Measurements from ENCODE around the gene PRDM16. TPM values are rescaled to one million over a fixed set of nuclear protein-coding genes. Genes with fewer than 3 reads are reported as not detected.
A peak's percentile ranks its signal among the peaks of the same experiment; 100 is the strongest.

PRDM16 gene
- total RNA-seq, 1 donor = 19.9 TPM

- no peak for DNase-seq (ENCODE audit: low read depth in 2 of 3, low spot score in 2 of 3)
Observed at GRCh38 chr1:3053366-3053980, 15.5 kb upstream of the PRDM16 start.

GRCh38 chr1:3053986-3054385 lies 15.0 kb upstream of the PRDM16 start:
- DNase-seq (ENCODE audit: low read depth in 2 of 3, low spot score in 2 of 3) = no peak

DNA sequence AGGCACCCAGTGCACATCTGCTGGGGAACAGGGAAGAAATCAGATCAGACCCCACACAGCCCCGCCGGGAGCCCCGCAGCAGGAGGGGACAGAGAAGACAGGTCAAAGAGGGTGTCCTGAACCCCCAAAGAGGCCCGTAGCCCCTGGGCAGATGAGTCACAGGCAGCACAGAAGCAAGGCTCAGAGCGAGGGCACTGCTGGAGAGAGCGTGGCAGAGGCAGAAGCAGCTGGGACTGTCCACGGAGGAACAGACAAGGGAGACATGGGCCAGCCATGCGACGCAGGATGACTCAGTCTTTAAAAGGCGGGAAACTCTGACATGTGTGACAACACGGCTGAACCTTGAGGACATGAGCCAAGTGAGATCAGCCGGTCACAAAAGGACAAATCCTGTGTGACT lies 14.5 kb upstream of the PRDM16 start:
- no peak for DNase-seq (ENCODE audit: low read depth in 2 of 3, low spot score in 2 of 3)

GRCh38 chr1:3055051-3055450 lies 14.0 kb upstream of the PRDM16 start:
- DNase-seq (ENCODE audit: low read depth in 2 of 3, low spot score in 2 of 3) = no peak

DNA sequence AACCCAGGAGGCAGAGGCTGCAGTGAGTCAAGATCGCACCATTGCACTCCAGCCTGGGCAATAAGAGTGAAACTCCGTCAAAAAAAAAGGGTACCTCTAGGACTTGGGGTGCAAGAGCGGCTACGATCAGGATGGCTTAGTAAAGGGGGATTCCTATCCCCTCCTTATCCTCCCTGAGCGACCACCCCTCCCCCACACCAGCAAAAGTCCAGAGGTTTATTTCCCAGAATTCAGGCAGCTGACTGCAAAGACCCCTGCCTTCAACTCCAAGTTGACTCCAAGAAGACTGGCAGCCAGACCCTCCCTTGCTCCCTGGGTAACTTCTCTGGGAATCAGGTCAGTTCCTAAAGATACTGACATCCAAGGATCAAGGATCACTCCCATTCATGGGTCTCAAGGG lies 12.4 kb upstream of the PRDM16 start:
- no peak for DNase-seq (ENCODE audit: low read depth in 2 of 3, low spot score in 2 of 3)

DNA sequence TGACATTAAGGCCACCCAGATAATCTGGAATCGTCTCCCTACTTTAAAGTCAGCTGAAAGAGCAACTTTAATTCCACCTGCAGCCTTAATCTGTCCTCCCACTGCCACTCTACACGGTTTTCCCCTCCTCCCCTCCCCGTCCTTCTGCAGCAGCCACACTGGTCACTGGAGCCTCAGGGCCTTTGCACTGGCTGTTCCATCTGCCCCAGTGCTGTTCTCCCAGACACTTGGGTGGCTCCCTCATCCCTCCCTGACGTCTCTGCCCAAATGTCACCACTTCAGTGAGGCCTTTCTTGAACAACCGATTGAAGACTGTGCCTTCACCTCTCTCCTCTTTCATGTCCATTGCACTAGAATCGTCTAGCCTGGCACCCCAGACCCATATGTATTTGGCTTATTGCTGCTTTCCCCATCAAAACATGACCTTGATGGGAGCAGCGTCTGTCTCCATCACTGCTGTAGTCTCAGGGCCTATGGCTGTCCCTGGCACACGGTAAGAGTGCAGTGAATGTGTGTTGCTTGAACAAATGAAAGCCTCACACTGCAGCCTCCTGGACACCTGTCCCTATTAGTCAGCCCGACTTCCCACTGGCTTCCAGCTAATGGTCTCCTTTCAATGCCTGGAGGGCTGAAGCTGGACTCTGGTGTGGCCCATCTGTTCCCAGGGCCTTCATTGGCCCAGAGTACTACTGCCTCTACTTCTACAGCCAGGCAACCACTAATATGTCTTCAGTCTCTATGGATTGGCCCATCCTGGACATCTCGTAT lies 10.6 kb upstream of the PRDM16 start:
- DNase-seq (ENCODE audit: low read depth in 2 of 3, low spot score in 2 of 3) = no peak

DNA sequence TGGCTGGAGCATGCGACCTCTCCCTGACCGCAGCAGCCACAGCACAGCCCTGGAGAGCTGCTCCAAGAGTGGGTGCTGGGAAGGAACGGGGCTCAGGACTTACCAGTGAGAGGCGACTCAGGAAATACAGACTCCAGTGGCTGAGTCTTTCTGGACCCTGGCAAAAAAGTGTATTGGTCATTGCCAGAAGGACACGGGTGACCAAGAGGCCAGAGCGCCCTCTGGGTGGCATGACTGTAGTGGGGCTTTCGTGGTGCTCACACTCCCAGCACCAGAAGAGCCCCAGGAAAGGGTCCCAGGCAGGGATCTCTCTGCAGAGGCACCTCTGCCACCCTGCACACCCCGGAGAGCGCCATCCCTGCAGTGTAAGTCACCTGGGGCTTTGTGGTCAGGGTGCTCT lies 8.9 kb upstream of the PRDM16 start:
- no peak for DNase-seq (ENCODE audit: low read depth in 2 of 3, low spot score in 2 of 3)

- DNase-seq (ENCODE audit: low read depth in 2 of 3, low spot score in 2 of 3) = no peak
Observed at GRCh38 chr1:3060601-3061551, 8.1 kb upstream of the PRDM16 start.

- no peak for DNase-seq (ENCODE audit: low read depth in 2 of 3, low spot score in 2 of 3)
Observed at GRCh38 chr1:3061566-3061965, 7.4 kb upstream of the PRDM16 start.

- DNase-seq (ENCODE audit: low read depth in 2 of 3, low spot score in 2 of 3) = no peak
Observed at GRCh38 chr1:3061981-3062615, 6.9 kb upstream of the PRDM16 start.

- DNase-seq (ENCODE audit: low read depth in 2 of 3, low spot score in 2 of 3) = no peak
Observed at GRCh38 chr1:3062616-3063378, 6.2 kb upstream of the PRDM16 start.

- no peak for DNase-seq (ENCODE audit: low read depth in 2 of 3, low spot score in 2 of 3)
Observed at GRCh38 chr1:3063379-3064295, 5.4 kb upstream of the PRDM16 start.

- no peak for DNase-seq (ENCODE audit: low read depth in 2 of 3, low spot score in 2 of 3)
Observed at GRCh38 chr1:3064296-3064850, 4.6 kb upstream of the PRDM16 start.

GRCh38 chr1:3064901-3065300 lies 4.1 kb upstream of the PRDM16 start:
- DNase-seq (ENCODE audit: low read depth in 2 of 3, low spot score in 2 of 3) = no peak

GRCh38 chr1:3065396-3065795 lies 3.6 kb upstream of the PRDM16 start:
- DNase-seq (ENCODE audit: low read depth in 2 of 3, low spot score in 2 of 3) = no peak

DNA sequence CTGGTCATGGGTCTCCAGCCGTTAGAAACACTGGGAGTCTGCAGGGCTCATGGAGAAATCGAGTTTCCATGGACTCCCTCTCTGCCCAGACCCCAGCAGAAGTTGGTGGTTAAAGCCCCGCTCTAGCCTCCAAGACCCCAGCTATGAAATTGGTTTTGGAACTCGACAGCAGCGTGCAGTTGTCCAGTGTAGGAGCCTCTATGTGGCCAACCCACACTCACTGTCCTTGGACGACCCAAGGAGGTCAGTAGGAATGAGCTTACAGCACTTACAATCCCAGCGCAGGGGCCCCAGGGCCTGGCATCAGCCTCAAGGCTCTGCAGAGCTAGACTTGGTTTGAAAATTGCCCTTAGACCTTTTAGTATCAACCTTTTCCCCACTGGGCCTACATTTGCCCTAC lies 3.2 kb upstream of the PRDM16 start:
- DNase-seq (ENCODE audit: low read depth in 2 of 3, low spot score in 2 of 3) = no peak

- peak in 1 of 3 donors; percentile 42 for DNase-seq (ENCODE audit: low read depth in 2 of 3, low spot score in 2 of 3)
Observed at GRCh38 chr1:3066250-3066711, 2.7 kb upstream of the PRDM16 start.

GRCh38 chr1:3066826-3067225 lies 2.2 kb upstream of the PRDM16 start:
- DNase-seq (ENCODE audit: low read depth in 2 of 3, low spot score in 2 of 3) = no peak

GRCh38 chr1:3067301-3067670 lies 1.7 kb upstream of the PRDM16 start:
- no peak for DNase-seq (ENCODE audit: low read depth in 2 of 3, low spot score in 2 of 3)
